Activated CD8-positive, alpha-beta memory T cell treated with anti-CD3 and anti-CD28 coated beads, Interleukin-2, amount 10 ng/mL, durations not matched to agents 7 days and 5 days (primary cell): ENCODE results near the gene ROBO1. TPM values are rescaled to one million over a fixed set of nuclear protein-coding genes. Genes with fewer than 3 reads are reported as not detected.
"Not testable (repeated sequence)": the region's sequence is repeated elsewhere in the genome, so short reads cannot be mapped to it uniquely, and the experiment has no call there.

Experiments used
- ATAC-seq: fragments of 150-1000 bp; cut with Tn5 transposase; one replicate; pipeline ENCODE4 v1.10.0; 2021; ENCODE audit warnings: moderate library complexity
- CTCF ChIA-PET: fragments of 350-600 bp; sonication (Branson Sonifier 250); formaldehyde crosslinking; loops from one replicate; lab custom pipeline; 2021; ENCODE audit warnings: antibody characterized with exemption; lab: Charles Lee
- DNase-seq: peaks from one replicate; pipeline ENCODE4 v3.0.0-alpha.2; 2020
- H3K27ac Mint-ChIP-seq: one replicate; pipeline ENCODE4 v1.8.0; 2021; ENCODE audit warnings: mild to moderate bottlenecking, mixed read lengths
- H3K27me3 Mint-ChIP-seq: one replicate; pipeline ENCODE4 v1.8.0; 2021; ENCODE audit warnings: mixed read lengths
- H3K36me3 Mint-ChIP-seq: one replicate; pipeline ENCODE4 v1.8.0; 2021; ENCODE audit warnings: mild to moderate bottlenecking, mixed read lengths
- H3K4me1 Mint-ChIP-seq: one replicate; pipeline ENCODE4 v1.8.0; 2021; ENCODE audit warnings: mixed read lengths
- H3K4me3 Mint-ChIP-seq: one replicate; pipeline ENCODE4 v1.8.0; 2021; ENCODE audit warnings: mild to moderate bottlenecking, moderate library complexity, mixed read lengths
- H3K9me3 Mint-ChIP-seq: one replicate; pipeline ENCODE4 v1.8.0; 2022; ENCODE audit warnings: low read depth, mixed read lengths
- total RNA-seq, 2 experiments: library from RNA; stranded (reverse); gene quantifications; one replicate each; pipeline ENCODE4 v1.2.3, GENCODE V29; 2021

Gene ROBO1
- total RNA-seq, 2 experiments from 2014 or later, result 0.32 to 0.87 TPM

- no peak for ATAC-seq
These were observed 450.0 kb downstream of the ROBO1 start for GRCh38 chr3:79317551-79318518.

GRCh38 chr3:79314962-79315361 lies 452.8 kb downstream of the ROBO1 start:
- DNase-seq, result no peak
- no peak overlapping the region for H3K27ac Mint-ChIP-seq
- no peak for ATAC-seq
- H3K4me3 Mint-ChIP-seq, result no peak overlapping the region
- CTCF ChIA-PET, result no interaction called here
- peaks cover 5% of the 10 kb centered on the region for H3K9me3 Mint-ChIP-seq
- H3K4me1 Mint-ChIP-seq, result no peaks in the 10 kb centered on the region
- no peaks in the 10 kb centered on the region for H3K27me3 Mint-ChIP-seq
- no peaks in the 10 kb centered on the region for H3K36me3 Mint-ChIP-seq

More at GRCh38 chr3:79317551-79318518, 450.0 kb downstream of the ROBO1 start:
- Mint-ChIP-seq H3K27me3 (no peaks in the 10 kb centered on the region), H3K9me3 (peaks cover 5% of the 10 kb centered on the region), H3K36me3 (no peaks in the 10 kb centered on the region), H3K4me3 (no peak overlapping the region), H3K4me1 (no peaks in the 10 kb centered on the region), H3K27ac (no peak overlapping the region)
- DNase-seq, result no peak
- CTCF ChIA-PET, result no interaction called here

- no peaks in the 10 kb centered on the region for H3K36me3 Mint-ChIP-seq
- no peak for ATAC-seq
- peaks cover 5% of the 10 kb centered on the region for H3K9me3 Mint-ChIP-seq
- H3K4me3 Mint-ChIP-seq, result no peak overlapping the region
- no peaks in the 10 kb centered on the region for H3K27me3 Mint-ChIP-seq
- CTCF ChIA-PET, result no interaction called here
- DNase-seq, result no peak
- H3K4me1 Mint-ChIP-seq, result no peaks in the 10 kb centered on the region
- no peak overlapping the region for H3K27ac Mint-ChIP-seq
These were observed 453.3 kb downstream of the ROBO1 start for GRCh38 chr3:79314544-79314943.

- H3K4me3 Mint-ChIP-seq, result no peak overlapping the region
- H3K27ac Mint-ChIP-seq, result no peak overlapping the region
- CTCF ChIA-PET, result no interaction called here
- H3K27me3 Mint-ChIP-seq, result no peaks in the 10 kb centered on the region
- ATAC-seq (no peak), DNase-seq (no peak)
- no peaks in the 10 kb centered on the region for H3K4me1 Mint-ChIP-seq
- H3K9me3 Mint-ChIP-seq, result no peaks in the 10 kb centered on the region
- H3K36me3 Mint-ChIP-seq, result no peaks in the 10 kb centered on the region
These were observed 457.8 kb downstream of the ROBO1 start for GRCh38 chr3:79310016-79310415.

GRCh38 chr3:79306934-79307570 lies 460.7 kb downstream of the ROBO1 start:
- H3K36me3 Mint-ChIP-seq, result no peaks in the 10 kb centered on the region
- CTCF ChIA-PET, result no interaction called here
- peaks cover 2% of the 10 kb centered on the region for H3K9me3 Mint-ChIP-seq
- H3K27ac Mint-ChIP-seq, result no peak overlapping the region
- no peak overlapping the region for H3K4me3 Mint-ChIP-seq
- no peak for DNase-seq
- no peak for ATAC-seq
- no peaks in the 10 kb centered on the region for H3K4me1 Mint-ChIP-seq
- H3K27me3 Mint-ChIP-seq, result no peaks in the 10 kb centered on the region

- H3K4me1 Mint-ChIP-seq, H3K36me3 Mint-ChIP-seq, DNase-seq, ATAC-seq, H3K27ac Mint-ChIP-seq, CTCF ChIA-PET, H3K27me3 Mint-ChIP-seq, H3K9me3 Mint-ChIP-seq, H3K4me3 Mint-ChIP-seq: not testable (repeated sequence)
These were observed 467.7 kb downstream of the ROBO1 start for GRCh38 chr3:79299949-79300635.

- no peak for DNase-seq
- CTCF ChIA-PET, result no interaction called here
- peaks cover 7% of the 10 kb centered on the region for H3K9me3 Mint-ChIP-seq
- H3K36me3 Mint-ChIP-seq, result no peaks in the 10 kb centered on the region
- H3K4me3 Mint-ChIP-seq, result no peak overlapping the region
- no peak for ATAC-seq
- H3K27me3 Mint-ChIP-seq, result no peaks in the 10 kb centered on the region
- no peak overlapping the region for H3K27ac Mint-ChIP-seq
- no peaks in the 10 kb centered on the region for H3K4me1 Mint-ChIP-seq
These were observed 470.4 kb downstream of the ROBO1 start for GRCh38 chr3:79297245-79297960.

- Mint-ChIP-seq H3K4me1 (no peaks in the 10 kb centered on the region), H3K27ac (no peak overlapping the region), H3K36me3 (no peaks in the 10 kb centered on the region), H3K27me3 (no peaks in the 10 kb centered on the region), H3K9me3 (peaks cover 6% of the 10 kb centered on the region), H3K4me3 (no peak overlapping the region)
- CTCF ChIA-PET, result no interaction called here
- DNase-seq (no peak), ATAC-seq (no peak)
These were observed 480.9 kb downstream of the ROBO1 start for GRCh38 chr3:79286882-79287281.

- H3K27me3 Mint-ChIP-seq, result no peaks in the 10 kb centered on the region
- ATAC-seq (no peak), DNase-seq (no peak)
- peaks cover 6% of the 10 kb centered on the region for H3K9me3 Mint-ChIP-seq
- no peaks in the 10 kb centered on the region for H3K4me1 Mint-ChIP-seq
- H3K36me3 Mint-ChIP-seq, result no peaks in the 10 kb centered on the region
- CTCF ChIA-PET, result no interaction called here
- H3K4me3 Mint-ChIP-seq, result no peak overlapping the region
- H3K27ac Mint-ChIP-seq, result no peak overlapping the region
These were observed 481.9 kb downstream of the ROBO1 start for GRCh38 chr3:79285871-79286270.

- ATAC-seq (no peak), DNase-seq (no peak)
- CTCF ChIA-PET, result no interaction called here
- no peaks in the 10 kb centered on the region for H3K4me1 Mint-ChIP-seq
- no peaks in the 10 kb centered on the region for H3K27me3 Mint-ChIP-seq
- H3K27ac Mint-ChIP-seq, result no peak overlapping the region
- H3K9me3 Mint-ChIP-seq, result peaks cover 5% of the 10 kb centered on the region
- H3K36me3 Mint-ChIP-seq, result no peaks in the 10 kb centered on the region
- H3K4me3 Mint-ChIP-seq, result no peak overlapping the region
These were observed 482.4 kb downstream of the ROBO1 start for GRCh38 chr3:79285380-79285779.

GRCh38 chr3:79284781-79285180 lies 483.0 kb downstream of the ROBO1 start:
- H3K36me3 Mint-ChIP-seq, result no peaks in the 10 kb centered on the region
- ATAC-seq (no peak), DNase-seq (no peak)
- H3K27ac Mint-ChIP-seq, result no peak overlapping the region
- H3K4me3 Mint-ChIP-seq, result no peak overlapping the region
- H3K9me3 Mint-ChIP-seq, result peaks cover 5% of the 10 kb centered on the region
- CTCF ChIA-PET, result no interaction called here
- no peaks in the 10 kb centered on the region for H3K27me3 Mint-ChIP-seq
- no peaks in the 10 kb centered on the region for H3K4me1 Mint-ChIP-seq

GRCh38 chr3:79278681-79279080 lies 489.1 kb downstream of the ROBO1 start:
- Mint-ChIP-seq H3K9me3 (peaks cover 10% of the 10 kb centered on the region), H3K36me3 (no peaks in the 10 kb centered on the region), H3K4me3 (no peak overlapping the region), H3K27ac (no peak overlapping the region), H3K4me1 (no peaks in the 10 kb centered on the region), H3K27me3 (no peaks in the 10 kb centered on the region)
- CTCF ChIA-PET, result no interaction called here
- ATAC-seq (no peak), DNase-seq (no peak)

- CTCF ChIA-PET, result no interaction called here
- H3K36me3 Mint-ChIP-seq, result no peaks in the 10 kb centered on the region
- no peak overlapping the region for H3K27ac Mint-ChIP-seq
These were observed 499.4 kb downstream of the ROBO1 start for GRCh38 chr3:79268422-79268821.

More at GRCh38 chr3:79268422-79268821, 499.4 kb downstream of the ROBO1 start:
- ATAC-seq (no peak), DNase-seq (no peak)
- H3K9me3 Mint-ChIP-seq, result peaks cover 15% of the 10 kb centered on the region
- no peaks in the 10 kb centered on the region for H3K4me1 Mint-ChIP-seq
- H3K27me3 Mint-ChIP-seq, result no peaks in the 10 kb centered on the region
- H3K4me3 Mint-ChIP-seq, result no peak overlapping the region
